ENCODE results near the gene KEAP1. TPM values are rescaled to one million over a fixed set of nuclear protein-coding genes. Genes with fewer than 3 reads are reported as not detected.

KEAP1 gene
- total RNA-seq, 1 experiment from 2014 or later: 75.2 TPM

DNA sequence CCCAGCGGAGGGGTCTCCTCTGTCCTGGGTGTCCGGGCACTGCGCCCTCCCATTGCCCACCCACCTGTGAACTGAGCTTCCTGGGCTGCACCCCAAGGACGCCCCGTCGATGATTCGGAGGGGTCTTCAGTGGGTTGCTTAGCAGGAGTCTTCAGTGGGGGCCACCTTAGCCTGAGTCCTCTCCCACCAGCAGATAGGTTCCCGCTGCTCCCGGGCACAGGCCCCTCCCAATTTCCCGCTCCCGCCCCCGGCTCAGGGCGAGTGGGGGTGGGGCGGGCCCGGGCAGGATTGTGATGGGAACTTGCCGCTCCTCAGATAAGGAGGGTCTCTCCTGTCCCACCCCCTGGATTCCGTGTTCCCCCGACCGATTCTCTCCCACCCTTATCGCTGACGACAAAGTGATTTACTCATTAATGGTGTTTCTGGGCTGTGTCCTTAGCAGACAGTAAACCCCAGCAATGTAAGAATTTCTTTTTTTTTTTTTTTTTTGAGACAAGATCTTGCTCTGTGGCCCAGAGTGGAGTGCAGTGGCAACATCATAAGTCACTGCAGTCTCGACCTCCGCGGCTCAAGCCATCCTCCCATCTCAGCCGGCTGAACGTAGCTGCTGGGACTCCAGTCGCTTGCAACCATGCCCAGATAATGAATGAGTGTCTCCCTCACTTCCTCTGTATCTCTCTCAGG lies 14.7 kb upstream of the KEAP1 start:
- no peak for DNase-seq (ENCODE audit: low read depth, low spot score)
- intact Hi-C loops (cut with micrococcal nuclease): no loop called here
- POLR2A ChIA-PET: interaction anchor here (0.6 to 0.9 kb wide), 2 partner anchors 10 kb away, joined by 3 to 4 read pairs; no protein-coding TSS in a partner anchor
- no peaks in the 10 kb centered on the region for H3K9me2 ChIP-seq (ENCODE audit: insufficient read depth)
- H3K9ac ChIP-seq (ENCODE audit: low read length): peak overlapping the region; percentile 75
- peak overlapping the region; percentile 64; the same call in 1 of the 2 replicates for H3K27ac ChIP-seq (ENCODE audit: low read depth, low read length)
- BruUV-seq (replicated peaks): no TSS peak
- H3K4me2 ChIP-seq (ENCODE audit: low read length): peak overlapping the region; percentile 100
- CTCF ChIA-PET: interaction anchor here (0.6 to 1.1 kb wide), 6 partner anchors 10 to 381 kb away, joined by 3 read pairs; partner anchors contain the start of gene KRI1
- peak overlapping the region; percentile 64 to 82 for H3K4me3 ChIP-seq (replicated peaks in 1 of 2; ENCODE audit: low read depth in 1 of 2, low read length in 2 of 2)
- no peaks in the 10 kb centered on the region for H4K20me1 ChIP-seq (ENCODE audit: insufficient read depth)
- no peaks in the 10 kb centered on the region for H3K79me2 ChIP-seq (ENCODE audit: insufficient read depth, low read length)
- ATAC-seq: peak; percentile 73
- TF ChIP-seq, protein P1, sequence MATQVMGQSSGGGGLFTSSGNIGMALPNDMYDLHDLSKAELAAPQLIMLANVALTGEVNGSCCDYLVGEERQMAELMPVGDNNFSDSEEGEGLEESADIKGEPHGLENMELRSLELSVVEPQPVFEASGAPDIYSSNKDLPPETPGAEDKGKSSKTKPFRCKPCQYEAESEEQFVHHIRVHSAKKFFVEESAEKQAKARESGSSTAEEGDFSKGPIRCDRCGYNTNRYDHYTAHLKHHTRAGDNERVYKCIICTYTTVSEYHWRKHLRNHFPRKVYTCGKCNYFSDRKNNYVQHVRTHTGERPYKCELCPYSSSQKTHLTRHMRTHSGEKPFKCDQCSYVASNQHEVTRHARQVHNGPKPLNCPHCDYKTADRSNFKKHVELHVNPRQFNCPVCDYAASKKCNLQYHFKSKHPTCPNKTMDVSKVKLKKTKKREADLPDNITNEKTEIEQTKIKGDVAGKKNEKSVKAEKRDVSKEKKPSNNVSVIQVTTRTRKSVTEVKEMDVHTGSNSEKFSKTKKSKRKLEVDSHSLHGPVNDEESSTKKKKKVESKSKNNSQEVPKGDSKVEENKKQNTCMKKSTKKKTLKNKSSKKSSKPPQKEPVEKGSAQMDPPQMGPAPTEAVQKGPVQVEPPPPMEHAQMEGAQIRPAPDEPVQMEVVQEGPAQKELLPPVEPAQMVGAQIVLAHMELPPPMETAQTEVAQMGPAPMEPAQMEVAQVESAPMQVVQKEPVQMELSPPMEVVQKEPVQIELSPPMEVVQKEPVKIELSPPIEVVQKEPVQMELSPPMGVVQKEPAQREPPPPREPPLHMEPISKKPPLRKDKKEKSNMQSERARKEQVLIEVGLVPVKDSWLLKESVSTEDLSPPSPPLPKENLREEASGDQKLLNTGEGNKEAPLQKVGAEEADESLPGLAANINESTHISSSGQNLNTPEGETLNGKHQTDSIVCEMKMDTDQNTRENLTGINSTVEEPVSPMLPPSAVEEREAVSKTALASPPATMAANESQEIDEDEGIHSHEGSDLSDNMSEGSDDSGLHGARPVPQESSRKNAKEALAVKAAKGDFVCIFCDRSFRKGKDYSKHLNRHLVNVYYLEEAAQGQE (IDR thresholded peaks at IDR 0.05; ENCODE audit: low read depth): no peak
- TF ChIP-seq ZFX (IDR thresholded peaks at IDR 0.05) (no peak), EGR1 (IDR thresholded peaks at IDR 0.05; ENCODE audit: low read depth) (peak; percentile 54; the same call in 1 of the 2 replicates), ELF1 (IDR thresholded peaks at IDR 0.05; ENCODE audit: borderline replicate concordance, low read depth) (no peak), EZH2phosphoT487 (IDR thresholded peaks at IDR 0.05; ENCODE audit: borderline replicate concordance) (no peak), POLR2AphosphoS5 (IDR thresholded peaks at IDR 0.05; ENCODE audit: low read depth, low read length) (peak; percentile 11; the same call in 1 of the 2 replicates), JUND (IDR thresholded peaks at IDR 0.05) (no peak)
- TF ChIP-seq, protein P2, sequence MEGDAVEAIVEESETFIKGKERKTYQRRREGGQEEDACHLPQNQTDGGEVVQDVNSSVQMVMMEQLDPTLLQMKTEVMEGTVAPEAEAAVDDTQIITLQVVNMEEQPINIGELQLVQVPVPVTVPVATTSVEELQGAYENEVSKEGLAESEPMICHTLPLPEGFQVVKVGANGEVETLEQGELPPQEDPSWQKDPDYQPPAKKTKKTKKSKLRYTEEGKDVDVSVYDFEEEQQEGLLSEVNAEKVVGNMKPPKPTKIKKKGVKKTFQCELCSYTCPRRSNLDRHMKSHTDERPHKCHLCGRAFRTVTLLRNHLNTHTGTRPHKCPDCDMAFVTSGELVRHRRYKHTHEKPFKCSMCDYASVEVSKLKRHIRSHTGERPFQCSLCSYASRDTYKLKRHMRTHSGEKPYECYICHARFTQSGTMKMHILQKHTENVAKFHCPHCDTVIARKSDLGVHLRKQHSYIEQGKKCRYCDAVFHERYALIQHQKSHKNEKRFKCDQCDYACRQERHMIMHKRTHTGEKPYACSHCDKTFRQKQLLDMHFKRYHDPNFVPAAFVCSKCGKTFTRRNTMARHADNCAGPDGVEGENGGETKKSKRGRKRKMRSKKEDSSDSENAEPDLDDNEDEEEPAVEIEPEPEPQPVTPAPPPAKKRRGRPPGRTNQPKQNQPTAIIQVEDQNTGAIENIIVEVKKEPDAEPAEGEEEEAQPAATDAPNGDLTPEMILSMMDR (IDR thresholded peaks at IDR 0.05 in 2 of 3, conservative IDR thresholded peaks at IDR 0.05 in 1 of 3; ENCODE audit: borderline replicate concordance in 1 of 3, insufficient read depth in 1 of 3, low read depth in 2 of 3, low read length in 2 of 3): no peak
- TF ChIP-seq, protein P3, sequence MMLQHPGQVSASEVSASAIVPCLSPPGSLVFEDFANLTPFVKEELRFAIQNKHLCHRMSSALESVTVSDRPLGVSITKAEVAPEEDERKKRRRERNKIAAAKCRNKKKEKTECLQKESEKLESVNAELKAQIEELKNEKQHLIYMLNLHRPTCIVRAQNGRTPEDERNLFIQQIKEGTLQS (IDR thresholded peaks at IDR 0.05): no peak
- RAD21 ChIA-PET (ENCODE audit: low non-redundant PET in 1 of 2, low total read pairs in 2 of 2, uncharacterized antibody in 2 of 2, unreplicated experiment in 2 of 2): no interaction called here
- H3K4me1 ChIP-seq (ENCODE audit: control insufficient read depth in 1 of 2, insufficient read depth in 2 of 2, low read length in 2 of 2): peaks cover 16 to 45% of the 10 kb centered on the region in 2 experiments; a peak in 3 of 4 replicates
- no peaks in the 10 kb centered on the region for H3K36me3 ChIP-seq (ENCODE audit: control insufficient read depth in 1 of 2, insufficient read depth in 2 of 2, low read length in 2 of 2)
- no peaks in the 10 kb centered on the region for H3K9me3 ChIP-seq (ENCODE audit: control insufficient read depth in 1 of 2, insufficient read depth in 1 of 2, low read depth in 1 of 2, low read length in 2 of 2)
- H3K27me3 ChIP-seq (ENCODE audit: insufficient read depth, low read length): no peaks in the 10 kb centered on the region
- peak overlapping the region; percentile 87 for H2AFZ ChIP-seq (ENCODE audit: low read depth, low read length, poor library complexity, severe bottlenecking)
